ENCODE measurements around the gene ANP32E.
A peak's percentile ranks its signal among the peaks of the same experiment; 100 is the strongest.

Gene ANP32E

DNA sequence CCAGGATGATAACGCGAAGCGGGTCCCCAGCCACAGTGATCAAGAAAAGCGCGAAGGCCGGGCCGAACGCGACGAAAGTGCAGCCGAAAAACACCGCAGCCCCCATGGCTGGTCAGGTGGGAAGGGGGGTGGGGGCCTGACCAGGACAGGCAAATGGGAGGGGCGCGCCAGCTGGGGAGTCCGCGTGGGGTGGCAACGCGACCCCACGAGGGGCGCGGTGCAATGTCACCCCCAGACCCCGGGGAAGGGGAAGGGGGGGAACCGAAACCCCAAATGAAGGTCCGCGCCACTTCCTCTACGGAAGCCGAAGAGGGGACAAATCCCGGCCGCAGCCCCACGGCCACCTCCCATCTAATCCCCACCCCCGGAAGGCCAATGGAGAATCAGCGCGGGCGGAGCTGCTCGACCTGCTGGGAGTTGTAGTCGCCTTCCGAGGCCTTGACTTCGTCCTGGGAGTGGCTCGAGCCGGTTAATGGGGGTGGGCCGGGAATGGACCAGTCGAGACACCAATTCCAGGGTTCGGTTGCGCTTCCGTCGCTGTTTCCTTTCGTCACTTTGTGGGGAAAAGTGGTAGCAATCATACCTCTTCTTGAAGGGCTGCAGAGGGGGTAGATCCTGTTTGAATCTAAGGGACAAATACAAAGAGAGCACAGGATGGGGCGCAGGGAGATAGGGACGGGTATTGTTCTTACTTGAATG lies 32.9 kb upstream of the ANP32E start, which contains the start of gene APH1A:
APH1A (minus strand) TSS at position 312 of the 699 bp plus-strand sequence; CDS start at position 106, 206 bp downstream.
- Histone ChIP-seq H3K9me3 (ENCODE audit: control insufficient read depth in 5 of 5, low read length in 5 of 5) (no peaks in the 10 kb centered on the region), H3K27ac (ENCODE audit: low read depth, low read length) (peak within 1 kb of the TSS; percentile 93), H3K27me3 (ENCODE audit: control insufficient read depth in 5 of 5, insufficient read depth in 4 of 5, low read length in 5 of 5) (no peaks in the 10 kb centered on the region), H3K9ac (ENCODE audit: low read length in 5 of 5) (peak within 1 kb of the TSS; percentile 94 to 99 (median 97)), H3K4me3 (ENCODE audit: low read depth in 1 of 5, low read length in 5 of 5) (peak within 1 kb of the TSS; percentile 71 to 98 (median 94)), H3K36me3 (ENCODE audit: control insufficient read depth in 5 of 5, insufficient read depth in 5 of 5, low read length in 5 of 5) (peaks cover 5 to 36% (median 32%) of the 10 kb centered on the region in 5 donors), H3K4me1 (ENCODE audit: control insufficient read depth in 5 of 5, insufficient read depth in 5 of 5, low read length in 5 of 5) (peaks cover 21 to 48% (median 46%) of the 10 kb centered on the region in 5 donors)

DNA sequence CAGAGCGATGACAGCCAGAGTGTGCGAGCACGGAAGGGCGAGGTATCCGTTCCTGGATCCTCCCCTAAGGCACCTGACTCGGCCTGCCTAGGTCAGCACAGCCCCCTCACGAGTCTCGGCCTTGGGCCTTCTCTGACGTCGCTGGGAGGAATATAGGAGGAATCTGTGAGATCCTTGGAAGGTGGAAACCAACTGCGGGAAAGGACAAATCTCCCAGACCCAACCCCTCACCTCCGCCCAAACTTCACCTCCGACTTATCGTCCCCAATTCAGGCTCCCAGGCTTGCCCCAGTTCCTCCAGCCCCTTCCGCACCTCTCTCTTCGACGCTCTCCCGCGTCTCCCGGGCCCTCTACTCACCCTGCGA lies 32.4 kb upstream of the ANP32E start:
- H3K36me3 ChIP-seq (ENCODE audit: control insufficient read depth in 5 of 5, insufficient read depth in 5 of 5, low read length in 5 of 5) = peaks cover 5 to 36% (median 32%) of the 10 kb centered on the region in 5 donors
- no peaks in the 10 kb centered on the region for H3K9me3 ChIP-seq (ENCODE audit: control insufficient read depth in 5 of 5, low read length in 5 of 5)
- H3K4me1 ChIP-seq (ENCODE audit: control insufficient read depth in 5 of 5, insufficient read depth in 5 of 5, low read length in 5 of 5) = peaks cover 21 to 43% (median 41%) of the 10 kb centered on the region in 5 donors
- peak overlapping the region; percentile 71 to 98 (median 94) for H3K4me3 ChIP-seq (ENCODE audit: low read depth in 1 of 5, low read length in 5 of 5)
- no peaks in the 10 kb centered on the region for H3K27me3 ChIP-seq (ENCODE audit: control insufficient read depth in 5 of 5, insufficient read depth in 4 of 5, low read length in 5 of 5)
- peak overlapping the region; percentile 93 for H3K27ac ChIP-seq (ENCODE audit: low read depth, low read length)
- H3K9ac ChIP-seq (ENCODE audit: low read length in 5 of 5) = peak overlapping the region; percentile 94 to 99 (median 97)

- Histone ChIP-seq H3K27me3 (ENCODE audit: control insufficient read depth in 5 of 5, insufficient read depth in 4 of 5, low read length in 5 of 5) (no peaks in the 10 kb centered on the region), H3K4me3 (ENCODE audit: low read depth in 1 of 5, low read length in 5 of 5) (peak overlapping the region; percentile 71 to 98 (median 94)), H3K36me3 (ENCODE audit: control insufficient read depth in 5 of 5, insufficient read depth in 5 of 5, low read length in 5 of 5) (peaks cover 5 to 36% (median 32%) of the 10 kb centered on the region in 5 donors), H3K9ac (ENCODE audit: low read length in 5 of 5) (peak overlapping the region; percentile 94 to 99 (median 97)), H3K9me3 (ENCODE audit: control insufficient read depth in 5 of 5, low read length in 5 of 5) (no peaks in the 10 kb centered on the region), H3K27ac (ENCODE audit: low read depth, low read length) (peak overlapping the region; percentile 93), H3K4me1 (ENCODE audit: control insufficient read depth in 5 of 5, insufficient read depth in 5 of 5, low read length in 5 of 5) (peaks cover 19 to 39% (median 36%) of the 10 kb centered on the region in 5 donors)
Observed at GRCh38 chr1:150267896-150268295, 32.0 kb upstream of the ANP32E start.

DNA sequence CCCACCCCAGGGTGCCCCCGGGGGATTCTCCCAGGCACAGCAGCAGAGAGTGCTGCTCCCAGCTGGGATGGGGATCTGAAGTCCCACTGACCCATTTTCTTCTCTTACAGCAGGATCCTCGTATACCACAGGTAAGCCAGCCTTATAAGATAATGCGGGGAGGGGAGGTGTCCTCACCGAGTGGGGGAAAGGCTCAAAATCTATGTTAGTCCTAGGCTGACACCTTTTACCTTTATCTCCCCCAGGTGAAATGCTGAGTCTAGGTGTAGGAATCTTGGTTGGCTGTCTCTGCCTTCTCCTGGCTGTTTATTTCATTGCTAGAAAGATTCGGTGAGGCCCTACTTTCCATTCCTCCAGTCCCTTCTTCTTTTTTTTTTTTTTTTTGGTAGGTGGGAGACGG lies 27.6 kb upstream of the ANP32E start:
- peaks cover 14 to 17% (median 14%) of the 10 kb centered on the region in 5 donors for H3K27me3 ChIP-seq (ENCODE audit: control insufficient read depth in 5 of 5, insufficient read depth in 4 of 5, low read length in 5 of 5)
- H3K27ac ChIP-seq (ENCODE audit: low read depth, low read length) = no peak overlapping the region
- no peak overlapping the region for H3K9ac ChIP-seq (ENCODE audit: low read length in 5 of 5)
- no peaks in the 10 kb centered on the region for H3K9me3 ChIP-seq (ENCODE audit: control insufficient read depth in 5 of 5, low read length in 5 of 5)
- H3K4me1 ChIP-seq (ENCODE audit: control insufficient read depth in 5 of 5, insufficient read depth in 5 of 5, low read length in 5 of 5) = peaks cover 12 to 18% (median 16%) of the 10 kb centered on the region in 5 donors
- no peak overlapping the region for H3K4me3 ChIP-seq (ENCODE audit: low read depth in 1 of 5, low read length in 5 of 5)
- H3K36me3 ChIP-seq (ENCODE audit: control insufficient read depth in 5 of 5, insufficient read depth in 5 of 5, low read length in 5 of 5) = peaks cover 5 to 36% (median 32%) of the 10 kb centered on the region in 5 donors

DNA sequence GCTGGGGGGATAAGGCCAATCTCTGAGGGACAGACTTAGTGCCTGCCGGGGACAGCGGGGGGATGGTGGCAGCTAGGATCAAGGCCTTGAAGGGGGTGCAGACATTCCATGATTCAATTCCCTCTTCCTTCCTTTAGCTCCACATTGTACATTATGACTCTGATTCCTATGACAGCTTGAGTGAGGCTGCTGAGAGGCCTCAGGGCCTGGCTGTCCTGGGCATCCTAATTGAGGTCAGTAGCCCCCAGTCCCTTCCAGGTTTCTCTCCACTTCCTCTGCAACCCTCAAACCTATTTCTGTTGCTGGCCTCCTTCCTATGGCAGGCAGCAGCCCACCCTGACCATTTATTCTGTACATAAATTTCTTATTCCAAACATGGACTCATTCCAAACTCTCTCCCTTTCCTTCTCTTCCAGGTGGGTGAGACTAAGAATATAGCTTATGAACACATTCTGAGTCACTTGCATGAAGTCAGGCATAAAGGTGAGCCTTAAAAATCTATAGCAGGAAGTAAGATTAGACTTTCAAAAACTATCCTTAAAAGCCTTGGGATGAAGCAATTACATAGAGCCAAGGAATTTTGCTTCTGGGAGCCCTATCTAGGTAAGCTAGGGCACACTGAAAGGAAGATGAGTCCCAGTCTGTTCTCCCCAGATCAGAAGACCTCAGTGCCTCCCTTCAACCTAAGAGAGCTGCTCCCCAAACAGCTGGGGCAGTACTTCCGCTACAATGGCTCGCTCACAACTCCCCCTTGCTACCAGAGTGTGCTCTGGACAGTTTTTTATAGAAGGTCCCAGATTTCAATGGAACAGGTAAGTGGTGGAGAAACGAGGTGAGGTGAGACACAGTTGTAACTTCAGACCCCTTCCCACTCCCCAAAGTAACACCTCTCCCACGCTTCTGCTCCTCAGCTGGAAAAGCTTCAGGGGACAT lies 26.7 kb upstream of the ANP32E start:
- Histone ChIP-seq H3K27ac (ENCODE audit: low read depth, low read length) (no peak overlapping the region), H3K36me3 (ENCODE audit: control insufficient read depth in 5 of 5, insufficient read depth in 5 of 5, low read length in 5 of 5) (peaks cover 5 to 36% (median 32%) of the 10 kb centered on the region in 5 donors), H3K4me3 (ENCODE audit: low read depth in 1 of 5, low read length in 5 of 5) (no peak overlapping the region), H3K27me3 (ENCODE audit: control insufficient read depth in 5 of 5, insufficient read depth in 4 of 5, low read length in 5 of 5) (peaks cover 22 to 26% (median 23%) of the 10 kb centered on the region in 5 donors), H3K9ac (ENCODE audit: low read length in 5 of 5) (peak overlapping the region in 1 of 5 donors; percentile 16), H3K9me3 (ENCODE audit: control insufficient read depth in 5 of 5, low read length in 5 of 5) (no peaks in the 10 kb centered on the region), H3K4me1 (ENCODE audit: control insufficient read depth in 5 of 5, insufficient read depth in 5 of 5, low read length in 5 of 5) (peaks cover 7 to 9% (median 8%) of the 10 kb centered on the region in 5 donors)

GRCh38 chr1:150261367-150261766 lies 25.5 kb upstream of the ANP32E start:
- peaks cover 23 to 32% (median 30%) of the 10 kb centered on the region in 5 donors for H3K27me3 ChIP-seq (ENCODE audit: control insufficient read depth in 5 of 5, insufficient read depth in 4 of 5, low read length in 5 of 5)
- H3K9ac ChIP-seq (ENCODE audit: low read length in 5 of 5) = no peak overlapping the region
- no peaks in the 10 kb centered on the region for H3K9me3 ChIP-seq (ENCODE audit: control insufficient read depth in 5 of 5, low read length in 5 of 5)
- H3K27ac ChIP-seq (ENCODE audit: low read depth, low read length) = no peak overlapping the region
- peaks cover under 1 to 6% (median 5%) of the 10 kb centered on the region in 5 donors for H3K4me1 ChIP-seq (ENCODE audit: control insufficient read depth in 5 of 5, insufficient read depth in 5 of 5, low read length in 5 of 5)
- no peak overlapping the region for H3K4me3 ChIP-seq (ENCODE audit: low read depth in 1 of 5, low read length in 5 of 5)
- peaks cover 5 to 23% (median 23%) of the 10 kb centered on the region in 5 donors for H3K36me3 ChIP-seq (ENCODE audit: control insufficient read depth in 5 of 5, insufficient read depth in 5 of 5, low read length in 5 of 5)

GRCh38 chr1:150259758-150260669 lies 24.1 kb upstream of the ANP32E start:
- Histone ChIP-seq H3K4me3 (ENCODE audit: low read depth in 1 of 5, low read length in 5 of 5) (no peak overlapping the region), H3K9ac (ENCODE audit: low read length in 5 of 5) (peak overlapping the region in 1 of 5 donors; percentile 4), H3K27ac (ENCODE audit: low read depth, low read length) (no peak overlapping the region), H3K36me3 (ENCODE audit: control insufficient read depth in 5 of 5, insufficient read depth in 5 of 5, low read length in 5 of 5) (peaks cover 4 to 10% (median 9%) of the 10 kb centered on the region in 5 donors), H3K9me3 (ENCODE audit: control insufficient read depth in 5 of 5, low read length in 5 of 5) (no peaks in the 10 kb centered on the region), H3K27me3 (ENCODE audit: control insufficient read depth in 5 of 5, insufficient read depth in 4 of 5, low read length in 5 of 5) (peaks cover 23 to 32% (median 30%) of the 10 kb centered on the region in 5 donors), H3K4me1 (ENCODE audit: control insufficient read depth in 5 of 5, insufficient read depth in 5 of 5, low read length in 5 of 5) (peaks cover 3 to 15% (median 13%) of the 10 kb centered on the region in 5 donors)

GRCh38 chr1:150259217-150259616 lies 23.3 kb upstream of the ANP32E start:
- Histone ChIP-seq H3K4me1 (ENCODE audit: control insufficient read depth in 5 of 5, insufficient read depth in 5 of 5, low read length in 5 of 5) (peaks cover 3 to 15% (median 13%) of the 10 kb centered on the region in 5 donors), H3K27ac (ENCODE audit: low read depth, low read length) (no peak overlapping the region), H3K36me3 (ENCODE audit: control insufficient read depth in 5 of 5, insufficient read depth in 5 of 5, low read length in 5 of 5) (peaks cover 0 to 2% (median 2%) of the 10 kb centered on the region in 5 donors), H3K4me3 (ENCODE audit: low read depth in 1 of 5, low read length in 5 of 5) (no peak overlapping the region), H3K9me3 (ENCODE audit: control insufficient read depth in 5 of 5, low read length in 5 of 5) (no peaks in the 10 kb centered on the region), H3K9ac (ENCODE audit: low read length in 5 of 5) (no peak overlapping the region), H3K27me3 (ENCODE audit: control insufficient read depth in 5 of 5, insufficient read depth in 4 of 5, low read length in 5 of 5) (peaks cover 23 to 32% (median 30%) of the 10 kb centered on the region in 5 donors)

Data from subcutaneous abdominal adipose tissue (tissue), 5 donors.